Measurements from ENCODE around the gene NTRK2.

NTRK2 gene

GRCh38 chr9:84669288-84670137 is at the start of gene NTRK2:
Gene NTRK2, plus strand, starts transcription at chr9:84669729. Its CDS starts 1,020 bp downstream, at chr9:84670749.
- peak; percentile 59 for DNase-seq (ENCODE audit: low read depth, low spot score)

- no peak for DNase-seq (ENCODE audit: low read depth, low spot score)
Measured at GRCh38 chr9:84620338-84620737, 49.2 kb upstream of the NTRK2 start.

- DNase-seq (ENCODE audit: low read depth, low spot score), result no peak
Measured at GRCh38 chr9:84621811-84622210, 47.7 kb upstream of the NTRK2 start.

GRCh38 chr9:84622981-84623380 is 46.5 kb upstream of the NTRK2 start:
- DNase-seq (ENCODE audit: low read depth, low spot score), result no peak

- DNase-seq (ENCODE audit: low read depth, low spot score), result no peak
Measured at GRCh38 chr9:84636436-84636835, 33.1 kb upstream of the NTRK2 start.

- no peak for DNase-seq (ENCODE audit: low read depth, low spot score)
Measured at GRCh38 chr9:84642553-84643141, 26.9 kb upstream of the NTRK2 start.

GRCh38 chr9:84647699-84648098 is 21.8 kb upstream of the NTRK2 start:
- DNase-seq (ENCODE audit: low read depth, low spot score), result no peak

- no peak for DNase-seq (ENCODE audit: low read depth, low spot score)
Measured at GRCh38 chr9:84652496-84653120, 16.9 kb upstream of the NTRK2 start.

- DNase-seq (ENCODE audit: low read depth, low spot score), result peak; percentile 39
Measured at GRCh38 chr9:84655447-84655846, 14.1 kb upstream of the NTRK2 start.

- no peak for DNase-seq (ENCODE audit: low read depth, low spot score)
Measured at GRCh38 chr9:84659313-84659712, 10.2 kb upstream of the NTRK2 start.

GRCh38 chr9:84659773-84660172 is 9.8 kb upstream of the NTRK2 start:
- no peak for DNase-seq (ENCODE audit: low read depth, low spot score)

GRCh38 chr9:84667571-84668195 is 1.8 kb upstream of the NTRK2 start:
- peak; percentile 42 for DNase-seq (ENCODE audit: low read depth, low spot score)

- peak; percentile 91 for DNase-seq (ENCODE audit: low read depth, low spot score)
Measured at GRCh38 chr9:84668196-84669012, 1.1 kb upstream of the NTRK2 start.

- no peak for DNase-seq (ENCODE audit: low read depth, low spot score)
Measured at GRCh38 chr9:84669013-84669287, 579 bp upstream of the NTRK2 start.

GRCh38 chr9:84670138-84671041 is 861 bp downstream of the NTRK2 start:
- DNase-seq (ENCODE audit: low read depth, low spot score), result peak; percentile 44

- DNase-seq (ENCODE audit: low read depth, low spot score), result peak; percentile 17
Measured at GRCh38 chr9:84671586-84672521, 2.3 kb downstream of the NTRK2 start.

- DNase-seq (ENCODE audit: low read depth, low spot score), result no peak
Measured at GRCh38 chr9:84673806-84674205, 4.3 kb downstream of the NTRK2 start.

GRCh38 chr9:84677080-84677479 is 7.6 kb downstream of the NTRK2 start:
- DNase-seq (ENCODE audit: low read depth, low spot score), result no peak

- DNase-seq (ENCODE audit: low read depth, low spot score), result no peak
Measured at GRCh38 chr9:84679571-84679970, 10.0 kb downstream of the NTRK2 start.
